Memory B cell (primary cell): Measurements from ENCODE around the gene MTPN.

Experiments
- ATAC-seq: fragments of 150-1000 bp; cut with Tn5 transposase; 2 replicates; pipeline ENCODE4 v1.10.0; 2021; ENCODE audit warnings: low read depth, mild to moderate bottlenecking, moderate library complexity
- DNase-seq, 2 donors: peaks; one replicate each; pipeline ENCODE4 v3.0.0; 2022; ENCODE audit warnings: low spot score in 2 of 2
- H3K27ac Mint-ChIP-seq: one replicate; pipeline ENCODE4 v1.8.0; 2022; ENCODE audit warnings: mild to moderate bottlenecking, moderate library complexity, mixed read lengths
- H3K27me3 Mint-ChIP-seq: one replicate; pipeline ENCODE4 v1.8.0; 2022; ENCODE audit warnings: mixed read lengths
- H3K36me3 Mint-ChIP-seq: one replicate; pipeline ENCODE4 v1.8.0; 2022; ENCODE audit warnings: mild to moderate bottlenecking, mixed read lengths
- H3K4me1 Mint-ChIP-seq: one replicate; pipeline ENCODE4 v1.8.0; 2022; ENCODE audit warnings: mixed read lengths
- H3K4me3 Mint-ChIP-seq: one replicate; pipeline ENCODE4 v1.8.0; 2022; ENCODE audit warnings: mild to moderate bottlenecking, moderate library complexity, mixed read lengths
- H3K9me3 Mint-ChIP-seq: one replicate; pipeline ENCODE4 v1.8.0; 2022; ENCODE audit warnings: mixed read lengths

The MTPN gene

GRCh38 chr7:135976312-135977006 lies 700 bp downstream of the MTPN start:
- Mint-ChIP-seq H3K27me3 (no peaks in the 10 kb centered on the region), H3K27ac (peak overlapping the region; percentile 84), H3K9me3 (no peaks in the 10 kb centered on the region), H3K4me3 (peak overlapping the region; percentile 98), H3K36me3 (peaks cover 12% of the 10 kb centered on the region), H3K4me1 (peaks cover 42% of the 10 kb centered on the region)
- DNase-seq (peak; percentile 21 to 30), ATAC-seq (peak; percentile 12)

GRCh38 chr7:135975166-135975565 lies 2.0 kb downstream of the MTPN start:
- H3K4me3 Mint-ChIP-seq: peak overlapping the region; percentile 98
- H3K27ac Mint-ChIP-seq: peak overlapping the region; percentile 84
- H3K36me3 Mint-ChIP-seq: peaks cover 12% of the 10 kb centered on the region
- peaks cover 35% of the 10 kb centered on the region for H3K4me1 Mint-ChIP-seq
- ATAC-seq (no peak), DNase-seq (no peak)
- no peaks in the 10 kb centered on the region for H3K9me3 Mint-ChIP-seq
- no peaks in the 10 kb centered on the region for H3K27me3 Mint-ChIP-seq

- Mint-ChIP-seq H3K27ac (peak overlapping the region; percentile 84), H3K9me3 (no peaks in the 10 kb centered on the region), H3K27me3 (no peaks in the 10 kb centered on the region), H3K4me3 (peak overlapping the region; percentile 98), H3K36me3 (peaks cover 14% of the 10 kb centered on the region), H3K4me1 (peaks cover 36% of the 10 kb centered on the region)
- ATAC-seq (no peak), DNase-seq (no peak)
These were observed 2.5 kb downstream of the MTPN start for GRCh38 chr7:135974667-135975066.

GRCh38 chr7:135971366-135971725 lies 5.8 kb downstream of the MTPN start:
- Mint-ChIP-seq H3K4me1 (peaks cover 43% of the 10 kb centered on the region), H3K36me3 (peaks cover 31% of the 10 kb centered on the region), H3K27me3 (no peaks in the 10 kb centered on the region), H3K27ac (peak overlapping the region; percentile 35), H3K4me3 (peak overlapping the region; percentile 47), H3K9me3 (no peaks in the 10 kb centered on the region)
- ATAC-seq: no peak
- no peak for DNase-seq

- peaks cover 45% of the 10 kb centered on the region for H3K4me1 Mint-ChIP-seq
- peak overlapping the region; percentile 47 for H3K4me3 Mint-ChIP-seq
- ATAC-seq: peak; percentile 94
These were observed 6.3 kb downstream of the MTPN start for GRCh38 chr7:135970682-135971365.

GRCh38 chr7:135970045-135970444 lies 7.1 kb downstream of the MTPN start:
- peaks cover 49% of the 10 kb centered on the region for H3K4me1 Mint-ChIP-seq
- H3K27ac Mint-ChIP-seq: no peak overlapping the region
- no peaks in the 10 kb centered on the region for H3K9me3 Mint-ChIP-seq
- DNase-seq (no peak), ATAC-seq (no peak)
- peaks cover 34% of the 10 kb centered on the region for H3K36me3 Mint-ChIP-seq
- no peaks in the 10 kb centered on the region for H3K27me3 Mint-ChIP-seq
- H3K4me3 Mint-ChIP-seq: peak overlapping the region; percentile 39

More at GRCh38 chr7:135970682-135971365, 6.3 kb downstream of the MTPN start:
- Mint-ChIP-seq H3K27me3 (no peaks in the 10 kb centered on the region), H3K27ac (peak overlapping the region; percentile 35), H3K9me3 (no peaks in the 10 kb centered on the region), H3K36me3 (peaks cover 31% of the 10 kb centered on the region)
- DNase-seq: peak in 1 of 2 donors; percentile 30

GRCh38 chr7:135966341-135967043 lies 10.7 kb downstream of the MTPN start:
- H3K36me3 Mint-ChIP-seq: peaks cover 26% of the 10 kb centered on the region
- DNase-seq: no peak
- peak overlapping the region; percentile 37 for H3K4me3 Mint-ChIP-seq
- no peak for ATAC-seq
- H3K9me3 Mint-ChIP-seq: no peaks in the 10 kb centered on the region
- H3K27me3 Mint-ChIP-seq: no peaks in the 10 kb centered on the region
- H3K4me1 Mint-ChIP-seq: peaks cover 51% of the 10 kb centered on the region
- peak overlapping the region; percentile 70 for H3K27ac Mint-ChIP-seq

- Mint-ChIP-seq H3K4me3 (peak overlapping the region; percentile 61), H3K27ac (peak overlapping the region; percentile 70), H3K9me3 (no peaks in the 10 kb centered on the region), H3K27me3 (no peaks in the 10 kb centered on the region), H3K36me3 (peaks cover 28% of the 10 kb centered on the region), H3K4me1 (peaks cover 51% of the 10 kb centered on the region)
- DNase-seq (no peak), ATAC-seq (no peak)
These were observed 11.6 kb downstream of the MTPN start for GRCh38 chr7:135965602-135966001.

- peaks cover 26% of the 10 kb centered on the region for H3K36me3 Mint-ChIP-seq
- H3K4me3 Mint-ChIP-seq: peak overlapping the region; percentile 51
These were observed 12.4 kb downstream of the MTPN start for GRCh38 chr7:135964791-135965190.

GRCh38 chr7:135964274-135964673 lies 12.9 kb downstream of the MTPN start:
- DNase-seq (no peak), ATAC-seq (no peak)
- peaks cover 52% of the 10 kb centered on the region for H3K4me1 Mint-ChIP-seq
- peak overlapping the region; percentile 53 for H3K27ac Mint-ChIP-seq
- H3K9me3 Mint-ChIP-seq: no peaks in the 10 kb centered on the region
- peaks cover 24% of the 10 kb centered on the region for H3K36me3 Mint-ChIP-seq
- H3K4me3 Mint-ChIP-seq: no peak overlapping the region
- no peaks in the 10 kb centered on the region for H3K27me3 Mint-ChIP-seq

More at GRCh38 chr7:135964791-135965190, 12.4 kb downstream of the MTPN start:
- H3K27me3 Mint-ChIP-seq: no peaks in the 10 kb centered on the region
- DNase-seq: no peak
- peak overlapping the region; percentile 53 for H3K27ac Mint-ChIP-seq
- no peak for ATAC-seq
- no peaks in the 10 kb centered on the region for H3K9me3 Mint-ChIP-seq
- peaks cover 53% of the 10 kb centered on the region for H3K4me1 Mint-ChIP-seq

GRCh38 chr7:135962802-135963201 lies 14.4 kb downstream of the MTPN start:
- H3K4me3 Mint-ChIP-seq: no peak overlapping the region
- peaks cover 21% of the 10 kb centered on the region for H3K36me3 Mint-ChIP-seq
- H3K9me3 Mint-ChIP-seq: no peaks in the 10 kb centered on the region
- no peak for DNase-seq
- H3K4me1 Mint-ChIP-seq: peaks cover 56% of the 10 kb centered on the region
- H3K27me3 Mint-ChIP-seq: no peaks in the 10 kb centered on the region
- H3K27ac Mint-ChIP-seq: peak overlapping the region; percentile 3
- ATAC-seq: no peak

GRCh38 chr7:135960709-135961451 lies 16.3 kb downstream of the MTPN start:
- Mint-ChIP-seq H3K27ac (peak overlapping the region; percentile 6), H3K4me1 (peaks cover 55% of the 10 kb centered on the region), H3K36me3 (peaks cover 23% of the 10 kb centered on the region)

GRCh38 chr7:135959646-135960363 lies 17.4 kb downstream of the MTPN start:
- no peak overlapping the region for H3K27ac Mint-ChIP-seq
- H3K27me3 Mint-ChIP-seq: no peaks in the 10 kb centered on the region
- no peak overlapping the region for H3K4me3 Mint-ChIP-seq

More at GRCh38 chr7:135960709-135961451, 16.3 kb downstream of the MTPN start:
- peak overlapping the region; percentile 61 for H3K4me3 Mint-ChIP-seq
- no peaks in the 10 kb centered on the region for H3K9me3 Mint-ChIP-seq
- no peaks in the 10 kb centered on the region for H3K27me3 Mint-ChIP-seq
- no peak for DNase-seq
- ATAC-seq: no peak

More at GRCh38 chr7:135959646-135960363, 17.4 kb downstream of the MTPN start:
- Mint-ChIP-seq H3K36me3 (peaks cover 22% of the 10 kb centered on the region), H3K9me3 (no peaks in the 10 kb centered on the region), H3K4me1 (peaks cover 54% of the 10 kb centered on the region)
- ATAC-seq (no peak), DNase-seq (no peak)
